HG03575 (cell line): Measurements from ENCODE around the gene DPH5.
"Not testable (repeated sequence)": the region's sequence is repeated elsewhere in the genome, so short reads cannot be mapped to it uniquely, and the experiment has no call there.

Experiments
- ATAC-seq: cut with Tn5 transposase; IDR thresholded peaks from one replicate; pipeline ENCODE4 v1.9.1; 2021; ENCODE audit not compliant: unreplicated experiment, insufficient number of reproducible peaks, low FRiP score; ENCODE audit errors: extremely low read depth

The DPH5 gene

GRCh38 chr1:101000131-101000873 lies 25.3 kb downstream of the DPH5 start:
- ATAC-seq = no peak

GRCh38 chr1:100998426-100998825 lies 27.2 kb downstream of the DPH5 start:
- ATAC-seq = no peak

GRCh38 chr1:100995198-100995988 lies 30.2 kb downstream of the DPH5 start:
- ATAC-seq = no peak

- ATAC-seq = no peak
Measured at GRCh38 chr1:100989306-100990077, 36.1 kb downstream of the DPH5 start.

GRCh38 chr1:100988121-100988520 lies 37.5 kb downstream of the DPH5 start:
- ATAC-seq = no peak

- no peak for ATAC-seq
Measured at GRCh38 chr1:100982793-100983192, 42.8 kb downstream of the DPH5 start.

- no peak for ATAC-seq
Measured at GRCh38 chr1:100979631-100980030, 46.0 kb downstream of the DPH5 start.

- ATAC-seq = no peak
Measured at GRCh38 chr1:100976936-100977335, 48.6 kb downstream of the DPH5 start.

- ATAC-seq = no peak
Measured at GRCh38 chr1:100972185-100972584, 53.4 kb downstream of the DPH5 start.

GRCh38 chr1:100971021-100971420 lies 54.6 kb downstream of the DPH5 start:
- ATAC-seq = no peak

GRCh38 chr1:100969327-100969726 lies 56.3 kb downstream of the DPH5 start:
- no peak for ATAC-seq

- ATAC-seq = no peak
Measured at GRCh38 chr1:100968621-100969020, 57.0 kb downstream of the DPH5 start.

- ATAC-seq = no peak
Measured at GRCh38 chr1:100960098-100960497, 65.5 kb downstream of the DPH5 start.

GRCh38 chr1:100959502-100960060 lies 66.0 kb downstream of the DPH5 start:
- ATAC-seq = no peak

- ATAC-seq = no peak
Measured at GRCh38 chr1:100955322-100955721, 70.3 kb downstream of the DPH5 start.

GRCh38 chr1:100953960-100954730 lies 71.4 kb downstream of the DPH5 start:
- no peak for ATAC-seq

- ATAC-seq = not testable (repeated sequence)
Measured at GRCh38 chr1:100952970-100953369, 72.6 kb downstream of the DPH5 start.

- no peak for ATAC-seq
Measured at GRCh38 chr1:100952104-100952745, 73.4 kb downstream of the DPH5 start.
